Neural progenitor cell (in vitro differentiated cells): ENCODE data around the gene CCR6.

Source experiments
- EZH2 ChIP-seq: fragments of 200-600 bp; sonication (generic); IDR thresholded peaks from 2 replicates; pipeline ENCODE4 v1.6.1; 2017; ENCODE audit warnings: antibody characterized with exemption, mild to moderate bottlenecking, moderate library complexity
- EZH2phosphoT487 ChIP-seq: fragments of 200-600 bp; sonication (generic); IDR thresholded peaks from 2 replicates; pipeline ENCODE4 v1.6.1; 2017; ENCODE audit warnings: antibody characterized with exemption
- TF ChIP-seq, protein P1 (sequence below): fragments of 200-600 bp; sonication (generic); IDR thresholded peaks from 2 replicates; pipeline ENCODE4 v1.5.1; 2017; ENCODE audit warnings: antibody characterized with exemption, mild to moderate bottlenecking

DNA sequence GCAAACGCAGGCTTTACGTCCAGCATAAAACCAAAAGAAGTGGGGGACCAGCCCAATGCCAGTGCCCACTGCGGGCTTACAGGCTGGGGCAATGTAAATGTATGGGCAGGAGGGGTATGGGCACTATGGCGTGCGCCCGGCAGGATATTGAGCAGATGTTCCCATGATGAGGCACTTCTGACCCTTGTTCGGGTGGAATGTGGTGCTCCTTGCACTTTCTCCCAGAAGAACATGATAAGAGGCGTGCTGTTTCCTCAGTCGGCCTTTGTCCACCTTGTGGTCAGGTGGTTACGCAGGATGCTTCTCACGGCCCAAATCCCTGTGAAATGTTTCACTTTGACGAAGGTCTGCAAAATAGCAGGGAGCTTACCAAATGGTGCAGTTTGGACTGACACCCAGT, 39.7 kb downstream of the CCR6 start:
- TF ChIP-seq, protein P1, sequence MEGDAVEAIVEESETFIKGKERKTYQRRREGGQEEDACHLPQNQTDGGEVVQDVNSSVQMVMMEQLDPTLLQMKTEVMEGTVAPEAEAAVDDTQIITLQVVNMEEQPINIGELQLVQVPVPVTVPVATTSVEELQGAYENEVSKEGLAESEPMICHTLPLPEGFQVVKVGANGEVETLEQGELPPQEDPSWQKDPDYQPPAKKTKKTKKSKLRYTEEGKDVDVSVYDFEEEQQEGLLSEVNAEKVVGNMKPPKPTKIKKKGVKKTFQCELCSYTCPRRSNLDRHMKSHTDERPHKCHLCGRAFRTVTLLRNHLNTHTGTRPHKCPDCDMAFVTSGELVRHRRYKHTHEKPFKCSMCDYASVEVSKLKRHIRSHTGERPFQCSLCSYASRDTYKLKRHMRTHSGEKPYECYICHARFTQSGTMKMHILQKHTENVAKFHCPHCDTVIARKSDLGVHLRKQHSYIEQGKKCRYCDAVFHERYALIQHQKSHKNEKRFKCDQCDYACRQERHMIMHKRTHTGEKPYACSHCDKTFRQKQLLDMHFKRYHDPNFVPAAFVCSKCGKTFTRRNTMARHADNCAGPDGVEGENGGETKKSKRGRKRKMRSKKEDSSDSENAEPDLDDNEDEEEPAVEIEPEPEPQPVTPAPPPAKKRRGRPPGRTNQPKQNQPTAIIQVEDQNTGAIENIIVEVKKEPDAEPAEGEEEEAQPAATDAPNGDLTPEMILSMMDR, result no peak
- TF ChIP-seq EZH2, result no peak
- TF ChIP-seq EZH2phosphoT487, result no peak
